ENCODE data around the gene DLL4.
"Not testable (repeated sequence)": the region's sequence is repeated elsewhere in the genome, so short reads cannot be mapped to it uniquely, and the experiment has no call there.

Gene DLL4

DNA sequence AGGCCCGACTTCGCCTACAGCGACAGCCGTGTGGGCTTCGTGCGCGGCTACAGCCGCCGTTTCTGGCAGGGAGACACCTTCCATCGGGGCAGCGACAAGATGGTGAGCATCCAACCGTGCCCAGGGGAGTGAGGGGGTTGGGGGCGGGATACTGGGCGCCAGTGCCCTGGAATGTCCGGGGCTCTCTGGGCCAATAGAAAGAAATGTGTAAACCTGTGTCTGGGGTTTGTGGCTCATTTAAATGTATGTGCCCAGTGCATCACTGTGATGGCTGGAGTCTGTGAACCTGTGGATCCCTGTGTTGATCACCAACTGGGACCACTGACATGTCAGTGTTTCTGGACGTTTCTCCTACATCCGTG lies 24.6 kb downstream of the DLL4 start:
- peak overlapping the region; percentile 94 for H3K4me3 Mint-ChIP-seq
- no peaks in the 10 kb centered on the region for H3K9me3 Mint-ChIP-seq
- no peak for DNase-seq
- no peaks in the 10 kb centered on the region for H3K27me3 Mint-ChIP-seq
- peaks cover 47% of the 10 kb centered on the region for H3K36me3 Mint-ChIP-seq (ENCODE audit: low read depth)
- H3K27ac Mint-ChIP-seq = peak overlapping the region; percentile 98
- H3K4me1 Mint-ChIP-seq (ENCODE audit: low read depth) = peaks cover 37% of the 10 kb centered on the region

DNA sequence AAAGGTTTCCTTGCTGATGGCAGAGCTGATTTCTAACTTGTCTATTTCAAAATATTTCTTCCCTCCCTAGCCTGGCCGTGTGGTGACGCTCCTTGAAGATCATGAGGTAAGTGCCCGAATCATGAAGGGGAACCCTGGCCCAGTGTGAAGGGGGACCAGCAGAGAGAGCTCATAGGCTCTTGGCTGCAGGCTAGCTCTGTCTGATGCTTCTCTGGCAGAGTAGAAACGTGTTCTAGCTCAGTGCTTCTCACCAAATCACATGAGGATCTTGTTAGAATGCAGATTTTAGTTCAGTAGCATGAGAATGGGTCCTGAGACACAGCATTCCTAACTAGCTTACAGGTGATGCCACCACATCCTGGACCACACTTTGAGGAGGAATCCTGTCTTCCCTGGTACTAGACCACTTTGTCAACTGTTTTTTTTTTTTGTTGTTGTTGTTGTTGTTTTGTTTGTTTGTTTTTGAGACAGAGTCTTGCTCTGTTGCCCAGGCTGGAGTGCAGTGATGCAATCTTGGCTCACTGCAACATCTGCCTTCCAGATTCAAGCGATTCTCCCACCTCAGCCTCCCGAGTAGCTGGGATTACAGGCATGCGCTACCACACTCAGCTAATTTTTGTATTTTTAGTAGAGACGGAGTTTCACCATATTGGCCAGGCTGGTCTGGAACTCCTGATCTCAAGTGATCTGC lies 25.2 kb downstream of the DLL4 start:
- H3K9me3 Mint-ChIP-seq = not testable (repeated sequence)
- H3K27ac Mint-ChIP-seq = peak overlapping the region; percentile 98

DNA sequence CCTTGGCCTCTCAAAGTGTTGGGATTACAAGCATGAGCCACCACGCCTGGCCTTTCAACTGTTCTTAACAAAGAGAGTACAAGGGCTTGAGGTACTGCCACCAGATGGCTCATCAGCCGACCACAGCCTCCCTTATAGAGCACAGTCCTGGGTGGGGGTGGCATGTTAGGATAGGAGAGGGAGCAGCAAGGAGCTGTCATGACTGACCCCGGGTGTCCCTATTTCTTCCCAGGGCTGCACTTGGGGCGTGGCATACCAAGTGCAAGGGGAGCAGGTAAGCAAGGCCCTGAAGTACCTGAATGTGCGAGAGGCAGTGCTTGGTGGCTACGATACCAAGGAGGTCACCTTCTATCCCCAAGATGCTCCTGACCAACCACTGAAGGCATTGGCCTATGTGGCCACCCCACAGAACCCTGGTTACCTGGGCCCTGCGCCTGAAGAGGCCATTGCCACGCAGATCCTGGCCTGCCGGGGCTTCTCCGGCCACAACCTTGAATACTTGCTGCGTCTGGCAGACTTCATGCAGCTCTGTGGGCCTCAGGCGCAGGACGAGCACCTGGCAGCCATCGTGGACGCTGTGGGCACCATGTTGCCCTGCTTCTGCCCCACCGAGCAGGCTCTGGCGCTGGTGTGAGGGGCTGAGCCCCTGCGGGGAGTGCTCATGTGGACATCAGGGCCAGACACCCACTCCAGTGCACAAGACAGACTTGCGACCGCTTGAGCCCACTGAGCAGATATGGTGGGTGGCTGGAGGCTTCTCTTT lies 26.2 kb downstream of the DLL4 start:
- Mint-ChIP-seq H3K9me3 (no peaks in the 10 kb centered on the region), H3K27me3 (no peaks in the 10 kb centered on the region), H3K27ac (no peak overlapping the region), H3K4me3 (peak overlapping the region; percentile 94), H3K36me3 (ENCODE audit: low read depth) (peaks cover 47% of the 10 kb centered on the region), H3K4me1 (ENCODE audit: low read depth) (peaks cover 38% of the 10 kb centered on the region)
- DNase-seq = no peak

More for the DNA sequence above, 25.2 kb downstream of the DLL4 start:
- H3K4me1 Mint-ChIP-seq (ENCODE audit: low read depth) = peaks cover 37% of the 10 kb centered on the region
- DNase-seq, H3K27me3 Mint-ChIP-seq: not testable (repeated sequence)
- peak overlapping the region; percentile 94 for H3K4me3 Mint-ChIP-seq
- peaks cover 47% of the 10 kb centered on the region for H3K36me3 Mint-ChIP-seq (ENCODE audit: low read depth)

DNA sequence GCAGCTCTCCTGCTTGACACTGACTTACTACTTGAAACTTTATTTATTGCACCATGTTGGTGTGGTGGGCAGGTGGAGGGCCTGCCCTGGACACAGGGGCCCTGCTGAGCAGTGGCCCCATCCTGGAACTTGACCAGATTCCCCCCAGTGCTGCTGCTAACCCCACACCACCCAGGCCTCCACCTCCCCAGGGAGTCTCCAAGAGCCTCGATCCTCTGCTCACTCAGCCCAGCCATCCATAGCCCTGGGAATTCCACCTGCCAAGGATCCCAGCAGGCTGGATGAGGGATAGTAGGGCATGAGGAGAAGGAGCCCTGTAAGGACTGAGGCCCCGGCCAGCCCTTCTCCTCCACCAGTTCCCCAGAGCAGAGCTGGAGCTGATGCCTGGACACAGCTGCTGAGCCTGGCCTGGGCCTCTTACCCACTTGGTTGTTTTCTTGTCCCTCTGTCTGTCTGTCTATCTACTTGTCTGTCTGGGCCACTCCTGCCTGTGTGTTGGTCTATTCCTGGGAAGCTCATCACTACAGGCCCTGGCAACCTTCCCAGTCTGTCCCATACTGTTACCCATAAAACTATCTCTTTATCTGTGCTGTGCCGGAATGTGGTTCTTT lies 26.9 kb downstream of the DLL4 start:
- H3K27ac Mint-ChIP-seq = peak overlapping the region; percentile 30
- H3K9me3 Mint-ChIP-seq = no peaks in the 10 kb centered on the region
- H3K4me1 Mint-ChIP-seq (ENCODE audit: low read depth) = peaks cover 38% of the 10 kb centered on the region
- peak overlapping the region; percentile 94 for H3K4me3 Mint-ChIP-seq
- H3K36me3 Mint-ChIP-seq (ENCODE audit: low read depth) = peaks cover 47% of the 10 kb centered on the region
- no peaks in the 10 kb centered on the region for H3K27me3 Mint-ChIP-seq
- no peak for DNase-seq

DNA sequence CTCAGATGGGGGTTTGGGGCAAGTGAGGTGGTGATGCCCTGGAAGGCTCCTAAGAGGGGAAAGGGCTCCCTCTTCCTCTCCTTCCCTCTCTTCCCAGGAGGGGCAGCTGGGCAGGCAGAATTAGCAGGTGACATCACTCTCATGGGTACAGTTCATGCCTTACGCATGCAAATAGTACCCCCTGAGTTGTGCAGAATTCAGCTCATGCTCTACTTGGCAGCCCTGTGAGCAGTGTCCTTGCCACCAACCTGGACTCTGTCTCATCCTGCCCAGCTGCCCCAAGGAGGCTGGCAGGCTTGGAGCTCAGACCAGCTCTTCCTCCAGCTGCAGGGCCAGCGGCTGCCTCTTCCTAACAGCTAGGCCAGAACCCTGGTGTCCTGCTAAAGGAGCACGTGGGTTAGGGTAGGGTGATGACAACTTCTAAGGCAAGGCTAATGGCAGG lies 27.4 kb downstream of the DLL4 start:
- no peaks in the 10 kb centered on the region for H3K27me3 Mint-ChIP-seq
- H3K9me3 Mint-ChIP-seq = no peaks in the 10 kb centered on the region
- H3K4me1 Mint-ChIP-seq (ENCODE audit: low read depth) = peaks cover 37% of the 10 kb centered on the region
- H3K4me3 Mint-ChIP-seq = peak overlapping the region; percentile 94
- H3K27ac Mint-ChIP-seq = no peak overlapping the region
- DNase-seq = no peak
- H3K36me3 Mint-ChIP-seq (ENCODE audit: low read depth) = peaks cover 47% of the 10 kb centered on the region

DNA sequence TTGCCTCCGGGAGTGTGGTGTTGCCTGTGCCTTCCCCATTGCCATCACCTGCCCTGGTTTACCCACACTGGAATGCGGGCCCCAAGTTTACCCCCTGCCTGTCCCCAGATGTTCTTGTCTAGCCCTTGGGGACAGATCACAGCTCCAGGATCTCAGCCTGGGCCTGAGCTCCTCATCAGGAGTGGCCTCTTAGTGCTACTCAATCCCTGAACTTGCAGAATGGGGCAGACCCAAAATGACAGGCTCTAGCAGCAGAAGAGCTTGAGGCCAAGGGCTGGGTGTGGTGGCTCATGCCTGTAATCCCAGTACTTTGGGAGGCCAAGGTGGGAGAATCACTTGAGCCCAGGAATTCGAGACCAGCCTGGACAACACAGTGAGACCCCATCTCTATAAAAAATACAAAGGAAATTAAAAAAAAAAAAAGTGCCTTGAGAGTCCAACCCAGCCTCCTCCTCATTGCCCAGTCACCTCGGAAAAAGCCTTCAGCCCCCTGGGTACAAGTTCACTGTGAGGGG lies 28.0 kb downstream of the DLL4 start:
- Mint-ChIP-seq H3K27ac (no peak overlapping the region), H3K4me1 (ENCODE audit: low read depth) (peaks cover 32% of the 10 kb centered on the region), H3K27me3 (no peaks in the 10 kb centered on the region), H3K4me3 (no peak overlapping the region), H3K9me3 (no peaks in the 10 kb centered on the region), H3K36me3 (ENCODE audit: low read depth) (peaks cover 47% of the 10 kb centered on the region)
- DNase-seq = no peak

DNA sequence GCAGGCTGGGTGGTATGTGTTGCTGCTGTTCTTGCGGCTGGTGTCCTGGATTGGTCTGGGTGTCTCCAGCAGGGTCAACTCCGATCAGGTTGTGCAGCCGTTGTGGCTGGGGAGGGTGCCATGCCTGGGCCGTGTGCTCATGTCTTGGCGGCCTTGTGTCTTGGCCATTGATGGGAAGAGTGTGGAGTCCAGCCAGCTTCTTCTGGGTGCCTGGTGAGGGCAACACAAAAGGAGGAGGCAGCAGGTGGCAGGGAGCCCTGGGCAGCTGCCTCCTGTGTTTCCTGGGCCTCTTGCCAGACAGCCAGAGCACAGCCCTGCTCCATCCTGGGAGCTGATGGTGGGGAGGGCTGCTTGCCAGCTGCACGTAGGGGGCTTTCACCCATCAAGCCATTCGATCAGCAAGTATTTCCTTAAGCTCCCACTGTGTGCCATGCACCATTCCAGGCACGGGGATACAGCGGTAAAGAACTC lies 28.5 kb downstream of the DLL4 start:
- Mint-ChIP-seq H3K36me3 (ENCODE audit: low read depth) (peaks cover 45% of the 10 kb centered on the region), H3K4me1 (ENCODE audit: low read depth) (peaks cover 26% of the 10 kb centered on the region), H3K27ac (no peak overlapping the region), H3K4me3 (no peak overlapping the region), H3K9me3 (no peaks in the 10 kb centered on the region), H3K27me3 (no peaks in the 10 kb centered on the region)
- DNase-seq = no peak

DNA sequence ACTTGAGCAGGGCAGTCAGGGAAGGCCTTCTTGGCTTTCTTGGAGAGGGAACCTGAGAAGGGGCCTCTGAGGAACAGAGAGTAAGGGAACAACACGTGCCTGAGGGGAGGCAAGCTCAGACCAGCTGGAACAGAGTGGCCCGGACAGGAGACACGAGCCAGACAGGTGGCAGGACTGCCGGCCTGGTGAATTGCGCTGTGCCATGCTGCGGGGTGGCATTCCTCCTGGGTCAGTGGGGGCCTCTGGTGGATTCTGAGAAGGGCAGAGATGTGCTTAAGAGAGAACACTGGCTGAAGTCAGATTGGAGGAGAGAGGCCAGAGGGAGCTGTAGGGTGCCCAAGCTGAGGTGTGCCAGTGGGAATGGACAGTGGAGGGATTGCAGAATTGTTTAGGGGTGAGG lies 29.0 kb downstream of the DLL4 start:
- Mint-ChIP-seq H3K27me3 (no peaks in the 10 kb centered on the region), H3K9me3 (no peaks in the 10 kb centered on the region), H3K36me3 (ENCODE audit: low read depth) (peaks cover 42% of the 10 kb centered on the region), H3K27ac (peak overlapping the region; percentile 18), H3K4me1 (ENCODE audit: low read depth) (peaks cover 23% of the 10 kb centered on the region), H3K4me3 (no peak overlapping the region)
- no peak for DNase-seq

DNA sequence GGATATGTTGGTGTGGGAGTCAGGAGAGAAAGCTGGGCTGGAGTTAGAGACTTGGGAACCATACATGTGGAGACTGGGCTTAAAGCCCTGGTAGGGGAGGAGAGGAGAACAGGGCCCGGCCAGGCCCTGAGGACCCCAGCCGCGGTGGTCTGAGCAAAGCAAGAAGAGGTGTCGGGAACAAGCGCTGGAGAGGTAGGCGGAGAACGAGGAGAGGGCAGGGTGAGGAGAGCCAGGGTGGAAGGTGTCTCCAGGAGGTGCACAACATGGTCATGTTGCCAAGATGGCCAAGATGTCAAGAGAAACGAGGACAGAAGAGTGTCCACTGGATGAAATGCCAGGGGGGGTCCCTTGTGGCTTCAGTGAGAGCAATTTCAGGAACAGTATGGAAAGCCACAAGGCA lies 29.6 kb downstream of the DLL4 start:
- peaks cover 21% of the 10 kb centered on the region for H3K4me1 Mint-ChIP-seq (ENCODE audit: low read depth)
- no peaks in the 10 kb centered on the region for H3K27me3 Mint-ChIP-seq
- H3K27ac Mint-ChIP-seq = peak overlapping the region; percentile 18
- no peak overlapping the region for H3K4me3 Mint-ChIP-seq
- DNase-seq = no peak
- no peaks in the 10 kb centered on the region for H3K9me3 Mint-ChIP-seq
- peaks cover 37% of the 10 kb centered on the region for H3K36me3 Mint-ChIP-seq (ENCODE audit: low read depth)

DNA sequence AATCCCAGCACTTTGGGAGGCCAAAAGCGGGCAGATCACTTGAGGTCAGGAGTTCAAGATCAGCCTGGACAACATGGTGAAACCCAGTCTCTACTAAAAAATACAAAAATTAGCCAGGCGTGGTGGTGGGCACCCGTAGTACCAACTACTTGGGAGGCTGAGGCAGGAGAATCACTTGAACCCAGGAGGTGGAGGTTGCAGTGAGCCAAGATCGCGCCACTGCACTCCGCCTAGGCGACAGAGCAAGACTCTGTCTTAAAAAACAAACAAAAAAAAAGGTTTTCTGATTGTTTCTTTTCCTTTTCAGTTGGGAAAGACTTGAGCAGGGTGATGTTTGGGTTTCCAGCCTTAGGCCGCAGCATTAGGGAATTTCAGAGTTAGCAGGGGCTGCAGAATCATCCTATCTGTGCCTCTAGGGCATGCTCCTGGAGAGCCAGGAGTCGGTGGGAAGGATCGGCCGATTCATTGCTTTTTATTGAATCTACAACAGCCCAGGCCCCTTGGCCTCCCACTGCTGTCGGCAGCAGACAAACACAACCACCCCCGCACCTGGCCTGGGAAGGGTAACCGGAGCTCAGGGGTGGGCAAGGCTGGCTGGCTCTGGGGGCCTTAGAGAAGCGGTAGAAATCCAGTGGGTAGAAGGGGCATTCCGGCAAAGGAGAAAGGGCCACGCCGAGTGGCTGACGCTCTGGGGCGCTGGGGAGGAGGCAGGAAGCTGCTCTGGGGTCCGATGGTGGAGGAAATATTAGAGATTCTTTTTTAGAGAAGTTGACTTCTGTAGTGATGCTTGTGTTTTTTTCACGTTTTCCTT lies 30.4 kb downstream of the DLL4 start:
- Mint-ChIP-seq H3K36me3 (ENCODE audit: low read depth) (peaks cover 29% of the 10 kb centered on the region), H3K9me3 (no peaks in the 10 kb centered on the region), H3K4me1 (ENCODE audit: low read depth) (peaks cover 13% of the 10 kb centered on the region), H3K27ac (no peak overlapping the region), H3K4me3 (no peak overlapping the region), H3K27me3 (no peaks in the 10 kb centered on the region)
- no peak for DNase-seq

DNA sequence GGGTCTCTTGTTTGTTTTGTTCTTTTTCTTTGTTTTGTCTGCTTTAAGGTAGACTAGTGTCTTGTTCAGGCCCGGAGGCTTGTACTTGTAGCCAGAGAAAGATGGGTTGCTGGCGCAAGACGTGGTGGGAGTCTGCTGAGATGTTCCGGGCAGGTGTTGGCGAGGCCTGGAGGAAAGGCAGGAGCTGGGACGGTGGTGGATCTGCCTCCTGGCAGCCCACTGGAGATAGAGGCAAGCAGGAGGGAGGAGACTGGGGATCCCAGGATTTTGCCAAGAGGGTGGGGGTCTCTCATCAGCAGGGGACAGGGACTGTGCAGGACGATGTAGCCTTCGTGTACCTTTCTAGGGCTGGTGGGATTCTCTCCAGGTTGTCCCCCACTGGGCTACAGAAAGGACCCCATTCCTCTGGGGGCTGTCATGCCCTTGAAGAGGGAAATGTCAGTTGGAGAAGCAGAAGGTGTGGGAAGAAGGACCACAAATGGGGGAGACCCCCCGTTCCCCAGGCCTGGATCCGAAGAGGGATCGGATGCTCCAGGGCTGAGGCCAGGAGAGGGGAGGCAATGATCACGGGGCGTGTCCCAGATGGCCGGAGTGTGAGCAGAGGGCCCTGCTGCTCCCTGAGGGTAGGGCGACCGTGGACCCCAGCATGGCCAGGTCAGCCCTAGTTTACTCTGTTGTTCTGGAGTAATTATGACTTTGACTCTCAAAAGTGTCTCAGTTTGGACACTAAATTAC lies 31.2 kb downstream of the DLL4 start:
- peaks cover 21% of the 10 kb centered on the region for H3K36me3 Mint-ChIP-seq (ENCODE audit: low read depth)
- no peak overlapping the region for H3K4me3 Mint-ChIP-seq
- no peak for DNase-seq
- H3K27me3 Mint-ChIP-seq = no peaks in the 10 kb centered on the region
- peaks cover 7% of the 10 kb centered on the region for H3K4me1 Mint-ChIP-seq (ENCODE audit: low read depth)
- peak overlapping the region; percentile 10 for H3K27ac Mint-ChIP-seq
- no peaks in the 10 kb centered on the region for H3K9me3 Mint-ChIP-seq

DNA sequence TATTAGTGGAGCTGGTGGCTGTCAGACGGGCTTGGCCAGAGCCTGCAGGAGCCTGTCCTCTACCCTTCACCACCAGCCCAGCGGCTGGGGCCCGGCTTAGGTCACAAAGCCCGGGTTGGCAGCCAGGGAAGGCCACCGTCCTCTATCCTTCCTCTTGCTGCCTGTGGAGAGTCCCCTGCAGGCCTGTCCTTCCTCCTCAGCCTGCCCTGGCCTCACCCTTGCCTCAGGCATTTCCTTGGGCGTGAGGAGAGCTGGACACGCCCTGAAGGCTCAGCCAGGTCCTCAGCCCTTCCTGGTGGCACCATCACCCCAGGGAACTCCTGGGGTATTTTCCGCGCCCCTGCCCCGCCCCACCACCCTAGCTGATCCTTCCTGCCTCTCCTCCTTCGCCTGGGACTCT lies 31.8 kb downstream of the DLL4 start:
- no peak for DNase-seq
- H3K4me1 Mint-ChIP-seq (ENCODE audit: low read depth) = peaks cover 5% of the 10 kb centered on the region
- no peak overlapping the region for H3K4me3 Mint-ChIP-seq
- peaks cover 15% of the 10 kb centered on the region for H3K36me3 Mint-ChIP-seq (ENCODE audit: low read depth)
- H3K9me3 Mint-ChIP-seq = no peaks in the 10 kb centered on the region
- H3K27ac Mint-ChIP-seq = no peak overlapping the region
- H3K27me3 Mint-ChIP-seq = no peaks in the 10 kb centered on the region

DNA sequence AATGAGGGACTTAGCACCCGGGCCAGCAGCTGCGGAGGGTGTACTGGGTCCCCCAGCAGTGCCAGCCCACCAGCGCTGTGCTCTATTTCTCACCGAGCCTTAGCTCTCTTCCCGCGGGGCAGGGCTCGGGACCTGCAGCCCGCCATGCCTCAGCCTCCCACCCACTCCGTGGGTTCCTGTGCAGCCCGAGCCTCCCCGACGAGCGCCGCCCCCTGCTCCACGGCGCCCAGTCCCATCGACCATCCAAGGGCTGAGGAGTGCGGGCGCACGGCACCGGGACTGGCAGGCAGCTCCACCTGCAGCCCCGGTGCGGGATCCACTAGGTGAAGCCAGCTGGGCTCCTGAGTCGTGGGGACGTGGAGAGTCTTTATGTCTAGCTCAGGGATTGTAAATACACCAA lies 32.6 kb downstream of the DLL4 start:
- not testable (repeated sequence) for DNase-seq; H3K27me3 Mint-ChIP-seq; H3K4me3 Mint-ChIP-seq; H3K9me3 Mint-ChIP-seq; H3K4me1 Mint-ChIP-seq (ENCODE audit: low read depth); H3K27ac Mint-ChIP-seq; H3K36me3 Mint-ChIP-seq (ENCODE audit: low read depth)

DNA sequence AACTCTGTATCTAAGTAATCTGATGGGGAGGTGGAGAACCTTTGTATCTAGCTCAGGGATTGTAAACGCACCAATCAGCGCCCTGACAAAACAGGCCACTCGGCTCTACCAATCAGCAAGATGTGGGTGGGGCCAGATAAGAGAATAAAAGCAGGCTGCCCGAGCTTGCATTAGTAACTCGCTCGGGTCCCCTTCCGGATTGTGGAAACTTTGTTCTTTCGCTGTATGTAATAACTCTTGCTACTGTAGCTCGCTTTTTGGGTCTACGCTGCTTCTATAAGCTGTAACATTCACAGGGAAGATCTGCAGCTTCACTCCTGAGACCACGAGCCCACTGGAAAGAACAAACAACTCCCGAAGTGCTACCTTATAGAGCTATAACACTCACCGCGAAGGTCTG lies 33.2 kb downstream of the DLL4 start:
- not testable (repeated sequence) for H3K9me3 Mint-ChIP-seq; H3K4me1 Mint-ChIP-seq (ENCODE audit: low read depth); DNase-seq; H3K4me3 Mint-ChIP-seq; H3K36me3 Mint-ChIP-seq (ENCODE audit: low read depth); H3K27me3 Mint-ChIP-seq; H3K27ac Mint-ChIP-seq

Data from activated T-cell treated with anti-CD3 and anti-CD28 coated beads, Interleukin-2, amount 50 U/mL, for 24 hours (primary cell).